Vagina (tissue), 2 donors: Measurements from ENCODE around the gene MYPOP.

Experiments
- POLR2A ChIP-seq, 2 donors: fragments of 450-650 bp; IDR thresholded peaks; one replicate each; pipeline ENCODE4 v1.6.1; 2017; ENCODE audit warnings: antibody characterized with exemption in 2 of 2, mild to moderate bottlenecking in 2 of 2, moderate library complexity in 2 of 2
- POLR2AphosphoS5 ChIP-seq, 2 donors: sonication (generic); formaldehyde crosslinking; IDR thresholded peaks; one replicate each; pipeline ENCODE4 v1.9.0; 2017; ENCODE audit warnings: antibody characterized with exemption in 2 of 2, mild to moderate bottlenecking in 2 of 2, low read depth in 1 of 2; ENCODE audit not compliant: insufficient read depth in 1 of 2

- TF ChIP-seq POLR2AphosphoS5 (IDR thresholded peaks at IDR 0.05; ENCODE audit: insufficient read depth in 1 of 2, low read depth in 1 of 2) (no peak), POLR2A (IDR thresholded peaks at IDR 0.05) (no peak)
Observed at GRCh38 chr19:45908956-45909355, 6.5 kb upstream of the MYPOP start.
